Measurements from ENCODE around the gene CPB2.

The CPB2 gene

GRCh38 chr13:46039411-46040182 is 65.2 kb downstream of the CPB2 start:
- no peak overlapping the region for H3K9ac ChIP-seq (ENCODE audit: low read depth, low read length, poor library complexity, severe bottlenecking)
- H3K27me3 ChIP-seq (ENCODE audit: insufficient read depth, low read length, poor library complexity, severe bottlenecking) = no peaks in the 10 kb centered on the region
- H3K4me2 ChIP-seq (ENCODE audit: low read depth, low read length, poor library complexity, severe bottlenecking) = peak overlapping the region; percentile 5
- no peak overlapping the region for H2AFZ ChIP-seq (ENCODE audit: low read length)
- H3K4me3 ChIP-seq (ENCODE audit: low read length, poor library complexity, severe bottlenecking) = no peak overlapping the region
- H3K36me3 ChIP-seq (ENCODE audit: insufficient read depth, low read length) = peaks cover 69% of the 10 kb centered on the region
- H4K20me1 ChIP-seq (ENCODE audit: insufficient read depth, low read length, poor library complexity, severe bottlenecking) = peaks cover 59% of the 10 kb centered on the region
- H3K9me3 ChIP-seq (ENCODE audit: insufficient read depth, low read depth, low read length) = no peaks in the 10 kb centered on the region
- no peaks in the 10 kb centered on the region for H3K9me2 ChIP-seq (replicated peaks; ENCODE audit: low read depth, low read length)
- H3F3A ChIP-seq (ENCODE audit: low read depth) = no peaks in the 10 kb centered on the region
- H3K4me1 ChIP-seq (ENCODE audit: insufficient read depth, low read length, poor library complexity, severe bottlenecking) = peaks cover 20% of the 10 kb centered on the region
- H3K79me2 ChIP-seq (ENCODE audit: insufficient read depth, low read length) = peaks cover 99% of the 10 kb centered on the region
- TF ChIP-seq CTCF (conservative IDR thresholded peaks at IDR 0.05; ENCODE audit: low read length) (no peak), EZH2phosphoT487 (IDR thresholded peaks at IDR 0.05; ENCODE audit: borderline replicate concordance) (no peak)

- Histone ChIP-seq H3F3A (ENCODE audit: low read depth) (no peaks in the 10 kb centered on the region), H4K20me1 (ENCODE audit: insufficient read depth, low read length, poor library complexity, severe bottlenecking) (peaks cover 46% of the 10 kb centered on the region), H3K4me2 (ENCODE audit: low read depth, low read length, poor library complexity, severe bottlenecking) (no peak overlapping the region), H3K9me3 (ENCODE audit: insufficient read depth, low read depth, low read length) (no peaks in the 10 kb centered on the region), H2AFZ (ENCODE audit: low read length) (no peak overlapping the region), H3K4me3 (ENCODE audit: low read length, poor library complexity, severe bottlenecking) (no peak overlapping the region), H3K36me3 (ENCODE audit: insufficient read depth, low read length) (peaks cover 82% of the 10 kb centered on the region), H3K9me2 (replicated peaks; ENCODE audit: low read depth, low read length) (no peaks in the 10 kb centered on the region), H3K9ac (ENCODE audit: low read depth, low read length, poor library complexity, severe bottlenecking) (no peak overlapping the region), H3K79me2 (ENCODE audit: insufficient read depth, low read length) (peaks cover 99% of the 10 kb centered on the region), H3K4me1 (ENCODE audit: insufficient read depth, low read length, poor library complexity, severe bottlenecking) (peaks cover 7% of the 10 kb centered on the region), H3K27me3 (ENCODE audit: insufficient read depth, low read length, poor library complexity, severe bottlenecking) (no peaks in the 10 kb centered on the region)
- TF ChIP-seq EZH2phosphoT487 (IDR thresholded peaks at IDR 0.05; ENCODE audit: borderline replicate concordance) (no peak), CTCF (conservative IDR thresholded peaks at IDR 0.05; ENCODE audit: low read length) (no peak)
Measured at GRCh38 chr13:46038296-46038695, 66.5 kb downstream of the CPB2 start.

GRCh38 chr13:46035066-46035465 is 69.8 kb downstream of the CPB2 start:
- no peaks in the 10 kb centered on the region for H3K9me2 ChIP-seq (replicated peaks; ENCODE audit: low read depth, low read length)
- no peaks in the 10 kb centered on the region for H3F3A ChIP-seq (ENCODE audit: low read depth)
- no peak overlapping the region for H3K9ac ChIP-seq (ENCODE audit: low read depth, low read length, poor library complexity, severe bottlenecking)
- no peak overlapping the region for H3K4me2 ChIP-seq (ENCODE audit: low read depth, low read length, poor library complexity, severe bottlenecking)
- H4K20me1 ChIP-seq (ENCODE audit: insufficient read depth, low read length, poor library complexity, severe bottlenecking) = peaks cover 21% of the 10 kb centered on the region
- peaks cover 85% of the 10 kb centered on the region for H3K36me3 ChIP-seq (ENCODE audit: insufficient read depth, low read length)
- H3K79me2 ChIP-seq (ENCODE audit: insufficient read depth, low read length) = peaks cover 95% of the 10 kb centered on the region
- no peak for TF ChIP-seq CTCF (conservative IDR thresholded peaks at IDR 0.05; ENCODE audit: low read length)
- TF ChIP-seq EZH2phosphoT487 (IDR thresholded peaks at IDR 0.05; ENCODE audit: borderline replicate concordance) = no peak
- no peaks in the 10 kb centered on the region for H3K27me3 ChIP-seq (ENCODE audit: insufficient read depth, low read length, poor library complexity, severe bottlenecking)
- H3K9me3 ChIP-seq (ENCODE audit: insufficient read depth, low read depth, low read length) = peaks cover 8% of the 10 kb centered on the region
- H3K4me3 ChIP-seq (ENCODE audit: low read length, poor library complexity, severe bottlenecking) = no peak overlapping the region
- no peaks in the 10 kb centered on the region for H3K4me1 ChIP-seq (ENCODE audit: insufficient read depth, low read length, poor library complexity, severe bottlenecking)
- no peak overlapping the region for H2AFZ ChIP-seq (ENCODE audit: low read length)

Data from Loucy (cell line).